Measurements from ENCODE around the gene PARD3. TPM values are rescaled to one million over a fixed set of nuclear protein-coding genes. Genes with fewer than 3 reads are reported as not detected.
A peak's percentile ranks its signal among the peaks of the same experiment; 100 is the strongest.

Gene PARD3
- total and polyA plus RNA-seq, 7 donors, result 20.2 to 84.4 (median 53.4) TPM

DNA sequence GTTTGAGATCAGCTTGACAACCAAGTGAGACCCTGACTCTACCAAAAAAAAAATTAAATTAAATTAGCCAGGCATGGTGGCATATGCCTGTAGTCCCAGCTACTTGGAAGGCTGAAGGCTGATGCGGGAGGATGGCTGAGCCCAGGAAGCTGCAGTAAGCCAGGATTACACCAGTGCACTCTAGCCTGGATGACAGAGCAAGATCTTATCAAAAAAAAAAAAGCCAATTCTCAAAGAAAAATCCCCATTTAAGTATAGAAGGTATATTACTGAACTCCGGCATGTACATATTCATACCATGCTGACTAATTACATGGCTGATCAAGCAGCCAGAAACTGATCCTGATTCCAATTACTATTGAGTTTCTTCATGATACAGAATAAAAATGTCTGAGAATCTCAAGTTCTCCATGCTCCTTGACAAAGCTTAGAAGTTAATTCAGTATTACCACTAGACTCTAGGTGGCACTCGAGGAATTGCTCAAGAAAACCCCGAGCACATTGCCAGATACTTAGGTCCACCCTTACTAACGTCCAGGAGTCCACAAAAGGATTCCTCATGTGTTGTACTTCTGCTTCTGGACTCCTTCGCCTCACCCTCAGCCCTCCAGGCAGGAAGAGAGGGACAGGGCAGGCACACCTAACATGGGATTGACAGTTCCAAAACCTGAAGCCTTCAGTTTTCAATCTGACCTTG, 148.9 kb downstream of the PARD3 start:
- Histone ChIP-seq H3K4me1 (peaks cover 36% of the 10 kb centered on the region), H3K9me3 (no peaks in the 10 kb centered on the region), H3K4me3 (no peak overlapping the region), H3K27ac (no peak overlapping the region), H3K27me3 (ENCODE audit: insufficient read depth in 3 of 3, low read length in 2 of 3) (no peaks in the 10 kb centered on the region), H3K36me3 (ENCODE audit: insufficient read depth in 1 of 2, low read depth in 1 of 2) (no peaks in the 10 kb centered on the region)
- intact Hi-C loops (cut with DNase I), result loop anchor here (5.0 kb wide), 3 partner anchors 151 to 296 kb away; partner anchors contain the start of gene PARD3 (in 1 of the 2)
- 35 to 38% (median 38%) methylated on average over 6 of the region's 6 CpGs for WGBS, 3 donors
- ATAC-seq, result peak; percentile 77 to 92 (median 88)
- TF ChIP-seq, protein P1, sequence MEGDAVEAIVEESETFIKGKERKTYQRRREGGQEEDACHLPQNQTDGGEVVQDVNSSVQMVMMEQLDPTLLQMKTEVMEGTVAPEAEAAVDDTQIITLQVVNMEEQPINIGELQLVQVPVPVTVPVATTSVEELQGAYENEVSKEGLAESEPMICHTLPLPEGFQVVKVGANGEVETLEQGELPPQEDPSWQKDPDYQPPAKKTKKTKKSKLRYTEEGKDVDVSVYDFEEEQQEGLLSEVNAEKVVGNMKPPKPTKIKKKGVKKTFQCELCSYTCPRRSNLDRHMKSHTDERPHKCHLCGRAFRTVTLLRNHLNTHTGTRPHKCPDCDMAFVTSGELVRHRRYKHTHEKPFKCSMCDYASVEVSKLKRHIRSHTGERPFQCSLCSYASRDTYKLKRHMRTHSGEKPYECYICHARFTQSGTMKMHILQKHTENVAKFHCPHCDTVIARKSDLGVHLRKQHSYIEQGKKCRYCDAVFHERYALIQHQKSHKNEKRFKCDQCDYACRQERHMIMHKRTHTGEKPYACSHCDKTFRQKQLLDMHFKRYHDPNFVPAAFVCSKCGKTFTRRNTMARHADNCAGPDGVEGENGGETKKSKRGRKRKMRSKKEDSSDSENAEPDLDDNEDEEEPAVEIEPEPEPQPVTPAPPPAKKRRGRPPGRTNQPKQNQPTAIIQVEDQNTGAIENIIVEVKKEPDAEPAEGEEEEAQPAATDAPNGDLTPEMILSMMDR (IDR thresholded peaks at IDR 0.05), result peak; percentile 69
- DNase-seq, result no peak

DNA sequence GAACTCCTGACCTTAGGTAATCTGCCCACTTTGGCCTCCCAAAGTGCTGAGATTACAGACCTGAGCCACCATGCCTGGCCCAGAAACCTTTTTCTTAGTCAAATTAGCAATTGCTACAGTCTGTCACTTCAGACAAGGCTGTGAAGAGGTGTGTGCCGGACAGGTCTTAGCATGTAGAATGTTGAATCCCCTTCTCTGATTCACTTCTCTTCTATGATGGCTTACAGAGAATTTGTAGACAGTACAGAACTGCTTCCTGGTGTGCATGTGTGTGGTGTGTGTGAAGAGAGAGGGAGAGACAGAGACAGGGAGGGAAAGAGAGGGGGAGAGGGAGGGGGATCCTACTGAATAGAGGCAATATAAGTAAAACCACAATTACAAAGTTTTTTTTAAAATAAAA, 150.4 kb downstream of the PARD3 start:
- Histone ChIP-seq H3K9me3 (no peaks in the 10 kb centered on the region), H3K4me1 (peaks cover 27% of the 10 kb centered on the region), H3K27me3 (ENCODE audit: insufficient read depth in 3 of 3, low read length in 2 of 3) (no peaks in the 10 kb centered on the region), H3K4me3 (no peak overlapping the region), H3K27ac (no peak overlapping the region), H3K36me3 (ENCODE audit: insufficient read depth in 1 of 2, low read depth in 1 of 2) (no peaks in the 10 kb centered on the region)
- no peak for DNase-seq
- 93 to 96% (median 95%) methylated on average over 1 of the region's 1 CpG for WGBS, 3 donors
- intact Hi-C loops (cut with DNase I), result loop anchor here (5.0 kb wide), 3 partner anchors 153 to 298 kb away; partner anchors contain the start of gene PARD3 (in 1 of the 2)
- ATAC-seq, result no peak
- TF ChIP-seq, protein P1 (IDR thresholded peaks at IDR 0.05), result no peak

DNA sequence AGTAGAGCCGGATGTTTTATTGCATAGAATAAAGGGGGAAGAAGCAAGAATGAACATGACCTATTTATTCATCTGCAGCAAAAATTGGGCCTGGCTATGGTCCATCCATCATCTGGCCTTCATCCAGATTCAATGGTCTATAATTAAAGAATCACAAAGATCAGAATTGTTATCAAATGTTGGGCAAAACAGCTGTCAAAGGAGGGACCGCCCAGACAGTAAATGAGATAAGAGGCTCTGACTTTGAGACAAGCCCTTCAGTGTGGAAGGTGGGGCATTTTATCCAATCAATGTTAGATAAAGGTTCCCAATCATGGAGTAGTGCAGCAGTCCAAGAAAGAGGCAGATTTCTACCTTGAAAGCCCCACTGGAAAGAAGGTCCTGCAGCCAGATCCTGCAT, 153.5 kb downstream of the PARD3 start:
- Histone ChIP-seq H3K27me3 (ENCODE audit: insufficient read depth in 3 of 3, low read length in 2 of 3) (no peaks in the 10 kb centered on the region), H3K36me3 (ENCODE audit: insufficient read depth in 1 of 2, low read depth in 1 of 2) (no peaks in the 10 kb centered on the region), H3K4me3 (no peak overlapping the region), H3K27ac (no peak overlapping the region), H3K9me3 (no peaks in the 10 kb centered on the region), H3K4me1 (peaks cover 21% of the 10 kb centered on the region)
- intact Hi-C loops (cut with DNase I), result no loop called here
- TF ChIP-seq, protein P1 (IDR thresholded peaks at IDR 0.05), result no peak
- WGBS, 3 donors, result 84 to 89% (median 86%) methylated on average over 2 of the region's 2 CpGs
- no peak for ATAC-seq
- DNase-seq, result no peak

DNA sequence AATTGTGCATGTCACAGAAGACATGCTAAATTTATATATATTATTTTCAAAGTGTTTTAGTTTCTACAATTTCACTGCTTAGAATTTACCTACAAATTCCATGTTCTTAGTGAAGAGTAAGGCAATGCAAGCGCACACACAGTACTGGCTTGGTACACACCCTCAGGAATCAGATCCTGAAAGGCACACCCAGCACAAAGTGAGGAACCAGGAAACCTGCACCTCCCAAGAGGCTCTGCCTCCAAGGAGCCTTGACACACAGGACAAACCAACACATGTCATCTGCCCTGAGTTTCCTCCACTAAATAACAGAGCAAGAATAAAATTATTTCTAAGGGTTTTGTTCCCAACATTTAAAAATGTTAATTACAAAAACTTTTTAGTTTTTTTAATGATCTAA, 156.2 kb downstream of the PARD3 start:
- Histone ChIP-seq H3K27ac (no peak overlapping the region), H3K27me3 (ENCODE audit: insufficient read depth in 3 of 3, low read length in 2 of 3) (no peaks in the 10 kb centered on the region), H3K4me1 (peaks cover 24% of the 10 kb centered on the region), H3K36me3 (ENCODE audit: insufficient read depth in 1 of 2, low read depth in 1 of 2) (no peaks in the 10 kb centered on the region), H3K4me3 (no peak overlapping the region), H3K9me3 (no peaks in the 10 kb centered on the region)
- intact Hi-C loops (cut with DNase I), result no loop called here
- DNase-seq (no peak), ATAC-seq (no peak)
- TF ChIP-seq, protein P1 (IDR thresholded peaks at IDR 0.05), result no peak
- WGBS, 3 donors, result 86 to 96% (median 86%) methylated on average over 1 of the region's 1 CpG

DNA sequence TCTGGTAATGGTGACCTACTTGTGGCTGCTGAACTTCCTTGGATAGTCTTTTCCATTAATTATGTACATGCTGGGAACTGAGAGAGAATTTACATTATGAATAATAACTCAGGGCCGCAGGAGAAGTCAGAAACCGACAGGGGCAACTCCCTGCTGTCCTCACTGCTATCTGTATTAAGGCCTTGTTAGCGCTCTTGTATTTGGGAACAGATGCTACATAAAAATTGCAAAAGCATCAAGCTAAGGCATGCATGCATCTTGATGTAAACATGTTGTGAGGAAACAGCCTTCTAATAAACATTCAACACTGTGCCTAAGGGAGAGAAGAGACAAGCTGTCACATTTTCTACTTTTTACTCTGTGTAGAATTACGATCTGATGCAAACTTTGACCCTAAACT, 158.4 kb downstream of the PARD3 start:
- Histone ChIP-seq H3K9me3 (no peaks in the 10 kb centered on the region), H3K4me3 (no peak overlapping the region), H3K27ac (no peak overlapping the region), H3K36me3 (ENCODE audit: insufficient read depth in 1 of 2, low read depth in 1 of 2) (no peaks in the 10 kb centered on the region), H3K4me1 (peaks cover 15% of the 10 kb centered on the region), H3K27me3 (ENCODE audit: insufficient read depth in 3 of 3, low read length in 2 of 3) (no peaks in the 10 kb centered on the region)
- 84 to 90% (median 88%) methylated on average over 4 of the region's 4 CpGs for whole genome bisulfite sequencing, 3 donors
- TF ChIP-seq, protein P1 (IDR thresholded peaks at IDR 0.05), result no peak
- intact Hi-C loops (cut with DNase I), result no loop called here
- DNase-seq (no peak), ATAC-seq (no peak)
